SJCRH30 (cell line): Measurements from ENCODE around the gene POLRMT. TPM values are rescaled to one million over a fixed set of nuclear protein-coding genes. Genes with fewer than 3 reads are reported as not detected.
"Not testable (repeated sequence)": the region's sequence is repeated elsewhere in the genome, so short reads cannot be mapped to it uniquely, and the experiment has no call there.

Source experiments
- DNase-seq, 2 experiments: peaks; one replicate each; pipeline ENCODE4 v3.0.0-alpha.2; 2015 to 2020
- H3K27ac ChIP-seq: fragments of 250-450 bp; sonication (Bioruptor Pico); 2 replicates; pipeline ENCODE4 v1.5.1; 2020; ENCODE audit warnings: mild to moderate bottlenecking, moderate library complexity
- H3K27me3 ChIP-seq: fragments of 250-450 bp; sonication (Bioruptor Pico); 2 replicates; pipeline ENCODE4 v1.5.1; 2020; ENCODE audit warnings: mild to moderate bottlenecking, moderate library complexity
- H3K36me3 ChIP-seq: fragments of 250-450 bp; sonication (Bioruptor Pico); 2 replicates; pipeline ENCODE4 v1.5.1; 2020; ENCODE audit warnings: mild to moderate bottlenecking, moderate library complexity
- H3K4me1 ChIP-seq: fragments of 250-450 bp; sonication (Bioruptor Pico); 2 replicates; pipeline ENCODE4 v1.5.1; 2020; ENCODE audit warnings: mild to moderate bottlenecking, moderate library complexity
- H3K4me3 ChIP-seq: fragments of 250-450 bp; sonication (Bioruptor Pico); 2 replicates; pipeline ENCODE4 v1.5.1; 2020; ENCODE audit warnings: mild to moderate bottlenecking, moderate library complexity
- H3K9me3 ChIP-seq: fragments of 250-450 bp; sonication (Bioruptor Pico); replicated peaks from 2 replicates; pipeline ENCODE4 v1.5.1; 2020; ENCODE audit warnings: mild to moderate bottlenecking, moderate library complexity
- total RNA-seq: library from RNA; depleted of rRNA; stranded (reverse); fragments of >200 nt; shearing (Covaris generic); gene quantifications from 2 replicates; pipeline ENCODE4 v1.2.3, GENCODE V29; 2014

Gene POLRMT
- total RNA-seq, 1 experiment from 2014 or later, result 29.6 TPM

DNA sequence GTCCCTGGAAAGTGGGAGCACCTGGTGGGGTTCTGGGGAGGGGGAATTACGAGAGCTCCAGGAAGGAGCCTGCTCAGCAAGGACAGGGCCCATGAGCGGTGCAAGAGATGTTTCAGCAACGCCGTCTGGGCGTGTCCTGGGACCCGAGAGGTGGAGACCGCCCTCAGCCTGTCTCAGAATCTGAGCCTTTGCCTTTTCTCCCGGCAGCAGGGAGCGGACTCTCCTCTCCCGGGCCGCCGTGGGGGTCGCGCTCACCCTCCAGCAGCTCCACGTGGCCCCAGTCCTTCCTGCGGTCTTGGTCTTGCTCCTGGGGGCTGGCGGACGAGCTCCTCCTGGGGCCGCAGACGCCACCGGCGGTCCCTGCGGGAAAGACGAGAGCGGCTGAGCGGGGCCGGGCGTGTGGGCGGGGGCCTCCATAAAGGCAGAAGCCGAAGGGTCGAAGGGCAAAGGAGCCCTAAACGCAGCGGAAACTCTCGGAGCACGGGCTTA is 714 bp downstream of the POLRMT start:
- Histone ChIP-seq H3K36me3 (peaks cover 3% of the 10 kb centered on the region; the same call in 1 of the 2 replicates), H3K9me3 (no peaks in the 10 kb centered on the region), H3K27me3 (no peaks in the 10 kb centered on the region), H3K27ac (peak overlapping the region; percentile 36; the same call in 1 of the 2 replicates), H3K4me3 (peak overlapping the region; percentile 95), H3K4me1 (no peaks in the 10 kb centered on the region)
- DNase-seq, result peak; percentile 59 to 70

DNA sequence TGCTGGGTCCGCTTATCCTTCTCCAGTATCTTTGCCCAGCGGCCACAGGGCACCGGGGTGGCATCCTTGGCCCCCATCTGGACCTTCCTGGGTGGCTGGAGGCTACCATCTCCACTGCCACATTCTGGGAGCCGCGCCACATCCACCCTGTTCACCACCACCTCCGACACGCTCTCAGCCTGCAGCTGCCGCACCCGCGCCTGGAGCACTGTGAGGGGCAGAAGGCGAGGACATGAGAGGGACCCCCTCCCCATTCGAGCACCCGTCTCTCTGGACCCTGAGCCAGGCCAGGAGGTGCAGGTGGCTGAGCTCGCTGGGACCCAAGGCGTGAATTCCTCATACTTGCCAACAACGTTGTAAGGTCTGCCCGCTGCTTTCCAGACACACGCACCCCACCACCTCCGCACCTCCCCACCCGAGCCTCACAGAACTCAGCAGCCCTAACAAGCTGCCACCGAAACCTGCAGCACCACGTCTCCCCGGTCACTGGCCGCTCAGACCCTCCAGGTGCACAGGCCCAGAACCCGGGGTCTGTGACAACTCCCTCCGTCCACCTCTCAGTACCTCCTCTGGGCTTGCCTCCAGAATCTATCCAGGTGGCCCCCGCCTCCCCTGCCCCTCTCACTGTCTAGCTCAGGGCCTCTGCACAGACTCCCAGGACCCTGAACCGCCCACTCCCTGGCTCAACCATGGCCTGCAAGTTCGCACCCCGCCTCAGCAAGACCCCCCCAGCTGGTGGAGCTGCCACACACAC is 3.2 kb downstream of the POLRMT start:
- Histone ChIP-seq H3K4me3 (no peak overlapping the region), H3K4me1 (no peaks in the 10 kb centered on the region), H3K9me3 (no peaks in the 10 kb centered on the region), H3K27me3 (no peaks in the 10 kb centered on the region), H3K36me3 (peaks cover 5% of the 10 kb centered on the region; the same call in 1 of the 2 replicates), H3K27ac (no peak overlapping the region)
- DNase-seq, result no peak

DNA sequence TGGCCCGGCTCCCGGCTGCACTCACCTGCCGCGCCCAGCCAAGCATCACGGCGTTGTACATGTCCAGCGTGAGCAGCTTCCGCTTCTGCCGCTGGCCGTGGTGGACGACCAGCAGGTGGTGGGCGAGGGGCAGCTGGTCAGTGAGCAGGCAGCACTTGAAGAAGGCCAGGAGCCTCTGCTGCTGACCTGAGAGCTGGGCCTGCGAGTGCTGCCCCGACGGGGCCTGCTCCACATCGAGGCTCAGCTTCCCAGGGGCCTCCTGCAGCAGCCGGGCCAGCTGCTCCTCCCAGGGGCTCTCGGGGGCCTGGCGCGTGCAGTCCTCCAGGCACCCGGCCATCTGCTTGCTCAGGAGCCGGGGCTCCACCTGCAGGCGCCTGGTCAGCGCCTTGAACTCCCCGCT is 3.8 kb downstream of the POLRMT start:
- H3K36me3 ChIP-seq, DNase-seq, H3K4me1 ChIP-seq, H3K27me3 ChIP-seq, H3K9me3 ChIP-seq, H3K4me3 ChIP-seq, H3K27ac ChIP-seq: not testable (repeated sequence)

DNA sequence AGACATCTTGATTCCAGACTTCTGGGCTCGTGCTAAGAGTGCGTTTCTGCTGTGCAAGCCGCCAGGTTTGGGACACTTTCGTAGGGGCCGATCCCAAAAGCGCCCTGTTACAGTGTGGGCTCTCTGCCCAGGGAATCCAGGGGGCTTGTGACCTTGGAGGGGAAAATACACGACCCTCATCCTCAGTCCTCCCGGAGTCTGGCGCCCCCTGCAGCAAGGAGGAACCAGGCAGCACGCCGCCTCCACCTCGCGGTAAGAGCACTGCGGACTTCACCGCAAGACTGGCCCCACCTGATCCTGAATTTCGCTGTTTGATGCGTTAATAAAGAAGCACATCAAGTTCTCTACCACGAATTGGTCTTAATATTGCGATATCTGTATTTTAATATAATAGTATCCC is 5.2 kb downstream of the POLRMT start:
- no peaks in the 10 kb centered on the region for H3K9me3 ChIP-seq
- no peak overlapping the region for H3K27ac ChIP-seq
- H3K36me3 ChIP-seq, result peaks cover 8% of the 10 kb centered on the region; the same call in 1 of the 2 replicates
- no peaks in the 10 kb centered on the region for H3K4me1 ChIP-seq
- no peak for DNase-seq
- H3K4me3 ChIP-seq, result no peak overlapping the region
- H3K27me3 ChIP-seq, result no peaks in the 10 kb centered on the region

- not testable (repeated sequence) for H3K9me3 ChIP-seq, H3K27ac ChIP-seq, H3K4me3 ChIP-seq, DNase-seq, H3K4me1 ChIP-seq, H3K27me3 ChIP-seq
- peaks cover 17% of the 10 kb centered on the region for H3K36me3 ChIP-seq
These were observed 6.8 kb downstream of the POLRMT start for GRCh38 chr19:626566-626965.

DNA sequence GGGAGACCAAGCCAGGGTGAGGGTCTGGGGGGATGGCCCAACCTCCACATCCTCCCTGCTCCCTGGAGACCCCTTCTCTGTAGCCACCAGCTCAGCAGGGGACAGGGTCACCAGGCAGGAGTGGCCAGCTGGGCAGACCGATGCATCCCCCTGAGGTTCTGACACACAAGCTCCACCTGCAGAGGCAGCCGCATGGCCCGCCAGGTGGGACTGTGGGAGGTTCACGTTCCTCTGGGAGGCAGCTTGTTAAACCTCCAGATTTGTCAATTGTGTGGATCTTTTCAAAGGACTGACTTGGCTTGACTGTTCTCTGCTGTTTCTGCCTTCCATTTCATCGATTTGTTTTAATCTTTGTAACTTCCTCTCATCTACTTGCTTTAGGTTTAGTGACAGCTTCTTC is 8.1 kb downstream of the POLRMT start:
- Histone ChIP-seq H3K9me3 (no peaks in the 10 kb centered on the region), H3K27ac (no peak overlapping the region), H3K4me1 (no peaks in the 10 kb centered on the region), H3K27me3 (no peaks in the 10 kb centered on the region), H3K36me3 (peaks cover 19% of the 10 kb centered on the region), H3K4me3 (no peak overlapping the region)
- no peak for DNase-seq

DNA sequence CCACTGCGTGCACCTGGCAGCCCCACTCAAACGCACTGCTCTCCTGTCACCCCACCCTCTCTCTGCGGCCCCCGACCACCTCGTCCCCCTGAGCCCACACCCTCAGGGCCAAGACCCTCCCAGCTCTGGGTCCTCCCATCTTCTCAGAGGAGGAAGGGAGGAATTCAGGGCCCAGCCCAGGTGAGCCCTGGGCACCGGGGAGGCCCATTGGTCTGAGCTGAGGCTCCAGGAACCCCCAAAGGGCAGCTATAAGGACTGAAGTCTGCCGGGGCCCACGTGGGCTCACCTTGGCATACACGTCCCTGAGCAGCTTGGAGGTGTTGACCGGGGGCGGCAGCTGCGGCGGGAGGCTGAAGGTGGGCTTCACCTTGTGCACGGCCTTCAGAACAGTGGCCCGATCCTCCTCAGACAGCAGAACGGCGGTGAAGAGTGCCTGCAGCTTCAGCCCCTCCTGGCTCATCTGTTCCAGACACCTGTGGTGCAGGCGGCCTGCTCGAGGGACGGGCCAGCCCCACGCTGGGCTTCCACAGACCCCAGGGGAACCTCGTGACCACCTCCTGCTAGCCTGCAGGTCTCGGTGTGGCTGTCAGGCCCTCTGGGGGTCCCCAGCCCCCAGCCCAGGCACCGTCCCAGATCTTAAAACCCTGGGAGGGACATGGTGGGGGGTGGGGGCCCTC is 8.8 kb downstream of the POLRMT start:
- no peaks in the 10 kb centered on the region for H3K27me3 ChIP-seq
- no peak for DNase-seq
- H3K4me3 ChIP-seq, result no peak overlapping the region
- H3K4me1 ChIP-seq, result no peaks in the 10 kb centered on the region
- H3K36me3 ChIP-seq, result peaks cover 26% of the 10 kb centered on the region
- no peaks in the 10 kb centered on the region for H3K9me3 ChIP-seq
- H3K27ac ChIP-seq, result no peak overlapping the region

GRCh38 chr19:623974-624373 is 9.4 kb downstream of the POLRMT start:
- Histone ChIP-seq H3K27me3 (no peaks in the 10 kb centered on the region), H3K4me3 (no peak overlapping the region), H3K36me3 (peaks cover 32% of the 10 kb centered on the region), H3K4me1 (no peaks in the 10 kb centered on the region), H3K9me3 (no peaks in the 10 kb centered on the region), H3K27ac (no peak overlapping the region)
- no peak for DNase-seq

DNA sequence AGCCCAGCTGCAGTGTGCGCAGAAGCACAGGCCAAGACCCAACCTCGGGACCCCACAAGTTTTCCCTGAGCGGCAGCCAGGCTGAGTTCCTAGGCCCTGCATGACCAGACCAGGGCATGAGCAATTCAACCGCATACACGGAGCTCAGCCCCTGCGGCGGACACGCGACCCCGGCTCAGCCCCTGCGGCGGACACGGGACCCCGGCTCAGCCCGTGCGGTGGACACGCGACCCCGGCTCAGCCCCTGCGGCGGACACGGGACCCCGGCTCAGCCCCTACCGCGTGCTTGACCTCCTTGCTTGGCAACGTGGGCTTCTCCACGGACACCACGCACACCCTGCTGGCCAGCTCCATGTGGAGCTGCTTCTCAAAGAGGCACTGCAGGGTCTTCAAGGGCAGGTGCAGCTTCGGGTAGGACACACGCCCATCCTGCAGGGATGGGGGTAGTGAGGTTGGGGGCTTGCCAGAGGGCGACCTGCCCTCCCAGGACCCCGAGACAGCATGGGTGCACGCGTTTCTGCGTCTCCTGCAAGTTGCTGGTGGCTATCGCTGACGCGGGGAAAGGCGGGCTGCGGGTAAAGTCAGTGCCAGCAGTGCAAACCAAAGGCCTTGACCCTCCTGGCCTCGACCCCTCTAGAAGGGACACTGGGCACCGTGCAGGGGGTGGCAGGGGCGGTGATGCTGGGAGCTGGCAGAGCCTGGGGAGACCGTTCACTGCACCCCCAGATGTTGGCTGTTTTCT is 10.0 kb downstream of the POLRMT start:
- DNase-seq, result no peak
- H3K27me3 ChIP-seq, result no peaks in the 10 kb centered on the region
- H3K27ac ChIP-seq, result no peak overlapping the region
- no peaks in the 10 kb centered on the region for H3K4me1 ChIP-seq
- H3K4me3 ChIP-seq, result no peak overlapping the region
- H3K36me3 ChIP-seq, result peaks cover 36% of the 10 kb centered on the region
- H3K9me3 ChIP-seq, result no peaks in the 10 kb centered on the region

- H3K9me3 ChIP-seq, result no peaks in the 10 kb centered on the region
- no peak overlapping the region for H3K27ac ChIP-seq
- H3K4me3 ChIP-seq, result no peak overlapping the region
- DNase-seq, result no peak
- peaks cover 40% of the 10 kb centered on the region for H3K36me3 ChIP-seq
- H3K4me1 ChIP-seq, result no peaks in the 10 kb centered on the region
- no peaks in the 10 kb centered on the region for H3K27me3 ChIP-seq
These were observed 10.7 kb downstream of the POLRMT start for GRCh38 chr19:622666-623065.

GRCh38 chr19:621819-622218 is 11.5 kb downstream of the POLRMT start:
- Histone ChIP-seq H3K9me3 (no peaks in the 10 kb centered on the region), H3K4me1 (no peaks in the 10 kb centered on the region), H3K4me3 (no peak overlapping the region), H3K27ac (no peak overlapping the region), H3K27me3 (no peaks in the 10 kb centered on the region), H3K36me3 (peaks cover 40% of the 10 kb centered on the region)
- DNase-seq, result no peak

- H3K27me3 ChIP-seq, H3K9me3 ChIP-seq, H3K27ac ChIP-seq, H3K4me3 ChIP-seq, H3K4me1 ChIP-seq, DNase-seq: not testable (repeated sequence)
- peaks cover 40% of the 10 kb centered on the region for H3K36me3 ChIP-seq
These were observed 12.1 kb downstream of the POLRMT start for GRCh38 chr19:621191-621590.

GRCh38 chr19:620166-620862 is 13.0 kb downstream of the POLRMT start:
- no peak for DNase-seq
- Histone ChIP-seq H3K27me3 (no peaks in the 10 kb centered on the region), H3K36me3 (peaks cover 37% of the 10 kb centered on the region)

DNA sequence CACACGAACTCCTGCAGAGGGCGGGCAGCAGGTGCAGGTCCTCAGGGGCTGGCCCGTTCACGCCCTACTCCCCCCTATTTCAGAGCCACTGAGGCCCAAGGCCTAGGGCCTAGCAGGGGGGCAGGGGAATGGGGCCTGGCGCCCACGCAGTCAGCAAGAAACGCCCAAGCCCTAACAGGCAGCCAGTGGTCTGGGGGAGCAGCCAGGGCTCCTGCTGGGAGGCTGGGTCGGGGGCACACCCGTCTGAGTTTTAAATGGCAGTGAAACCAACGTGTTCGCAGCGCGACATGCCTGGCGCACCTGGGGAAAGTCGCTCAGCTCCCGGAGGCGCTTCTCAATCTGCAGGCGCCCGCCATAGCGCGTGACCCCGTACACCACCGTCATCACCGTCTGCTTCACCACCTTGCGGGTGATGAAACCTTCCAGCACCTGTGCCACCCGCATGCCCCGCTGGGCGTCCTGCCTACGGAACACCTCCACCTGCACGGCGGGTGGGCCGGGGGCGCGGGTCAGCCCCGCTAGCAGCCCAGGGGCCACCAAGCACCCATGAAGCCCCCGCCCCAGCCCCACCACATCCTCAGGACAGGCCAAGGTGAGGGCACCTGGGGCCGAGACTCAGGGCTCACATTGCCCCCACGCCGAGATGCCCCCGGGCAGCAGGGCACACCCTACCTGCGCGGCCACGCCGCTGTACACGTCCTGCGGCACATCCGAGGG is 13.9 kb downstream of the POLRMT start:
- peaks cover 37% of the 10 kb centered on the region for H3K36me3 ChIP-seq
- no peaks in the 10 kb centered on the region for H3K4me1 ChIP-seq
- no peak for DNase-seq
- H3K4me3 ChIP-seq, result no peak overlapping the region
- no peaks in the 10 kb centered on the region for H3K9me3 ChIP-seq
- H3K27me3 ChIP-seq, result no peaks in the 10 kb centered on the region
- H3K27ac ChIP-seq, result no peak overlapping the region

More at GRCh38 chr19:620166-620862, 13.0 kb downstream of the POLRMT start:
- no peaks in the 10 kb centered on the region for H3K9me3 ChIP-seq
- no peak overlapping the region for H3K27ac ChIP-seq
- no peaks in the 10 kb centered on the region for H3K4me1 ChIP-seq
- H3K4me3 ChIP-seq, result no peak overlapping the region
